RKO (cell line): ENCODE data around the gene CHRNA3.
"Not testable (repeated sequence)": the region's sequence is repeated elsewhere in the genome, so short reads cannot be mapped to it uniquely, and the experiment has no call there.

Experiments used
- DNase-seq: peaks from one replicate; pipeline ENCODE4 v3.0.0-alpha.2; 2016; ENCODE audit warnings: low spot score

CHRNA3 gene

DNA sequence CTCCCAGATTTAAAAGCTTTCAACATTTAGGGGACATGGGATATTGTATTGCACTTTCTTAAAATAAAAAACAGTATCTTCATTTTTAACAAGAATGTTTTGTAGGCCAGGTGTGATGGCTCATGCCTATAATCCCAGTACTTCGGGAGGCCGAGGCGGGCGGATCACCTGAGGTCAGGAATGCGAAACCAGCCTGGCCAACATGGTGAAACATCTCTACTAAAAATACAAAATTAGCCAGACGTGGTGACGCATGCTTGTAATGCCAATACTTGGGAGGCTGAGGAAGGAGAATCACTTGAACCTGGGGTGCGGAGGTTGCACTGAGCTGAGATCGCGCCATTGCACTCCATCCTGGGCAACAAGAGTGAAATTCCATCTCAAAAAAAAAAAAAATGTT is 60.6 kb downstream of the CHRNA3 start:
- not testable (repeated sequence) for DNase-seq

DNA sequence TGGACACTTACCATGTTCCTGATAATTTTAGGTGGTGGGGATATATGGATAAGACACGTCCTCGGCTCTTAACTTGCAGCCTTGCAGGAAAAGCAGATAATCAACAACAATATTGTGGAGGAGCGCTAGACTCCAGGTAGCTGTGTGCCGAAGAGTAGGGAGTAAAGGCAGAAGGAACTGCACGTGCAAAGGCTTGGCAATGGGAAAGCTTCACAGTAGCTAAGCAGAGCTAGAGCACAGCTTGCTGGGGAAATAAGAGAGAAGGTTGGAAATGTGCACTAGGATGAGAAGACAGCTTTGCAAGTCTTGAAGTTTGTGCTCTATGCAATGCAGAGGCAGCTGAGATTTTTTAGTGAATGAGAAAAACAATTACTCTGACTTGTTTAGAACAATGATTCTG is 68.2 kb downstream of the CHRNA3 start:
- no peak for DNase-seq

- no peak for DNase-seq
Measured at GRCh38 chr15:78551902-78552301, 68.9 kb downstream of the CHRNA3 start.

DNA sequence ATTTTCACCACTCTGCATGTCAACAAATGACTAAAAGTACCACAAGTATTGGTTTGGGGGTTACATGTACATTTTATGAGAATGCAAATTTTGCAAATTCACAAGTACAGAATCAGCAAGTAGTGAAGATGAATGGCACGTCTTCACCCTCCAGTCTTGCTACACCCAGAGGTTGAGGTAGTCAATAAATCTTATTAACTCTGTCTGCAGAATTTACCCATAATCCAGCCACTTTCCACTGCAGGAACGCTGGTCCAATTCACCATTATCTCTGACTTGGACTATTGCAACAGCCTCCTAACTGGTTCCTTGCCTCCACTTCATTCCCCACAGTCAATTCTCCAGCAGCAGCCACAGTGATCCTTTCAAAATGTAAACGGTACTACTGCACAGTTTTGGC is 70.0 kb downstream of the CHRNA3 start:
- no peak for DNase-seq

DNA sequence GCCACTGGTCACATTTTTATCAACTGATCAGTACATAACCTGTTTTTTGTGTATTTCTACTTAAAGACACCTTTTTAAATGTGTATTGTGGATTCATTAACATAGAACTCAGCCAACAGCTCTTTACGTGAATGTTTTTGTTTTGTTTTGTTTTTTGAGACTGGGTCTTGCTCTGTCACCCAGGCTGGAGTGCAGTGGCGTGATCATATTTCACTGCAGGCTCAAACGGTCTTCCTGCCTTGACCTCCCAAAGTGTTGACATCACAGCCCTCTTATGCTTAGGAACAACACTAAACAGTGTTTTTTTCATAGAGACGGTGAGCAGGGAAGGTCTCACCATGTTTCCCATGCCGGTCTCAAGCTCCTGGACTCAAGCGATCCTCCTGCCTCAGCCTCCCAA is 70.6 kb downstream of the CHRNA3 start:
- DNase-seq: no peak
